ENCODE results near the gene CD82. TPM values are rescaled to one million over a fixed set of nuclear protein-coding genes. Genes with fewer than 3 reads are reported as not detected.
"Not testable (repeated sequence)": the region's sequence is repeated elsewhere in the genome, so short reads cannot be mapped to it uniquely, and the experiment has no call there.

CD82 gene
- total and polyA plus RNA-seq, 3 donors from 2014 or later, result 5.0 to 13.7 (median 13.0) TPM

DNA sequence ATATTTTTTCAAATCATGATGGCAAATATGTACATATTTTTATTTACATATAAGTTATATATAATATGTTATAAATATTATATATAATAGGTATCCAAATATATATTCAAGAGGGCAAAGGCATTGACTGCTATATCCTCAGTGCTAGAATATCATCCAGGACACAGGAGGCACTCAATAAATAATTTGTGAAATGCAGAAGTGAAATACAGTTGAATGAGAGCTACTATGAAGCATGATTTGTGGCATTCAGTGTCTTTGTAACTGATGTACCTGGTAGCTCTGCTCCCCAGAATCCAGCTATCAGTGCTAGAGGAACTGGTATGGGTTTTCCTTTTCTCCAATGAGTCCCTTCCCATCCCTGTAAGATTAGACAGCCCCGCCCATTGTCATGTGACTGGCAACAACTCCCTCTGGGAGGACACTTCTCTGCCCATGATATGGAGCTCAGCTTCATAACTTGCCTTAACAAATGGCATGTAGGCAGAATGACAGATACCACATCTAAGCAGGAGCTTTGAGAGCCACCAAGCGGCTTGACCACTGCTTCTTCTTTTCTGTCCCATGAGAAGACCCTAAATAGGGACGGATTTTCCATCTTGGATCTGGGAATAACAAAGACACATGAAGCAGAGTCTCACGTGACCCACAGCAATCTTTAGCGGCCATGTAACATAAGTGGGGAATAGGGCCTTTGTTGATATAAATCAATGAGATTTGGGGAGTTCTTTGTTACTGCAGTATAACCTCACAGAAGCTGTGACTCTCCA, 10.2 kb upstream of the CD82 start:
- H3K27me3 ChIP-seq, result no peaks in the 10 kb centered on the region
- no peaks in the 10 kb centered on the region for H3K36me3 ChIP-seq (ENCODE audit: low read depth, missing control alignments)
- H3K27ac ChIP-seq, result no peak overlapping the region
- DNase-seq, result no peak
- WGBS, 2 donors, result 86 to 99% methylated on average over 5 of the region's 5 CpGs
- intact Hi-C loops (cut with DNase I; ENCODE audit: low total_unique reads), result loop anchor here (5.0 kb wide), 2 partner anchors 62 to 357 kb away; no protein-coding TSS in a partner anchor
- H3K9me3 ChIP-seq, result no peaks in the 10 kb centered on the region
- TF ChIP-seq, protein P1, sequence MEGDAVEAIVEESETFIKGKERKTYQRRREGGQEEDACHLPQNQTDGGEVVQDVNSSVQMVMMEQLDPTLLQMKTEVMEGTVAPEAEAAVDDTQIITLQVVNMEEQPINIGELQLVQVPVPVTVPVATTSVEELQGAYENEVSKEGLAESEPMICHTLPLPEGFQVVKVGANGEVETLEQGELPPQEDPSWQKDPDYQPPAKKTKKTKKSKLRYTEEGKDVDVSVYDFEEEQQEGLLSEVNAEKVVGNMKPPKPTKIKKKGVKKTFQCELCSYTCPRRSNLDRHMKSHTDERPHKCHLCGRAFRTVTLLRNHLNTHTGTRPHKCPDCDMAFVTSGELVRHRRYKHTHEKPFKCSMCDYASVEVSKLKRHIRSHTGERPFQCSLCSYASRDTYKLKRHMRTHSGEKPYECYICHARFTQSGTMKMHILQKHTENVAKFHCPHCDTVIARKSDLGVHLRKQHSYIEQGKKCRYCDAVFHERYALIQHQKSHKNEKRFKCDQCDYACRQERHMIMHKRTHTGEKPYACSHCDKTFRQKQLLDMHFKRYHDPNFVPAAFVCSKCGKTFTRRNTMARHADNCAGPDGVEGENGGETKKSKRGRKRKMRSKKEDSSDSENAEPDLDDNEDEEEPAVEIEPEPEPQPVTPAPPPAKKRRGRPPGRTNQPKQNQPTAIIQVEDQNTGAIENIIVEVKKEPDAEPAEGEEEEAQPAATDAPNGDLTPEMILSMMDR (IDR thresholded peaks at IDR 0.05), result no peak
- no peak for TF ChIP-seq POLR2A (IDR thresholded peaks at IDR 0.05)
- H3K4me1 ChIP-seq, result peaks cover 6% of the 10 kb centered on the region
- H3K4me3 ChIP-seq, result no peak overlapping the region

DNA sequence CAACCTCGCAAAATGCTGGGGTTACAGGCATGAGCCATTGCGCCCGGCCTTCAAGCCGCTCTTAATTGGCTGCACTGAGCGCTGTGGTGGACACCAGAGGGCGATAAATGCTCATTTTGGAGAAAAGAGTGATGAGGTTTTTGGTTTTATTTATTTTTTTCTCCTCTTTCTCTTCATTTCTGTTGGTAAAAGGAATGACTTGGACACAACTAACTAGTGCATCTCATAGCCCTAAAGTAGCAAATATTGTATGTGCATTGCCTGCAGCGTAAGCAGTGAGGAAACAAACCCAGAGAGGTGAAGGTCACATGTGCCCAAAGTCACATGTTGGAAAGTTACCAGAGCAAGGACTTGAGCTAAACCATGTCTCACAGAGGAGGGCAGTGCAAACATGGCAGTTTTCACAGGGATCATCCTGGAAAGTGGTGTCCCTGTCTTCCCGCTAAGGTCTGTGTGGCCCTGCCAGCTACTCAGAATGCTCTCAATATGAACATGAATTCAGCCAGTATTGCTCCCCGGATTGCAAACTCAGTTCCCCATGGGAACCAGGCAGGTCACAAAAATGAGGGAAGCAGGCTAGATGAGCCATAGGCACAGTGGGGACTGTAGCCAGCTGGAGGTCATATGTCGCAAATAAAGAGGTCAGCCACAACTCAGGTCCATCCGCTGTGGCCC, 8.6 kb upstream of the CD82 start:
- Histone ChIP-seq H3K4me1 (peaks cover 6% of the 10 kb centered on the region), H3K9me3 (no peaks in the 10 kb centered on the region), H3K4me3 (no peak overlapping the region), H3K27me3 (no peaks in the 10 kb centered on the region), H3K36me3 (ENCODE audit: low read depth, missing control alignments) (no peaks in the 10 kb centered on the region), H3K27ac (no peak overlapping the region)
- DNase-seq, result peak; percentile 77
- no peak for TF ChIP-seq POLR2A (IDR thresholded peaks at IDR 0.05)
- TF ChIP-seq, protein P1 (IDR thresholded peaks at IDR 0.05), result peak; percentile 71 to 81 (median 76)
- intact Hi-C loops (cut with DNase I; ENCODE audit: low total_unique reads), result loop anchor here (5.0 kb wide), 2 partner anchors 60 to 355 kb away; no protein-coding TSS in a partner anchor
- 46 to 59% methylated on average over 10 to 11 of the region's 11 CpGs for WGBS, 2 donors

DNA sequence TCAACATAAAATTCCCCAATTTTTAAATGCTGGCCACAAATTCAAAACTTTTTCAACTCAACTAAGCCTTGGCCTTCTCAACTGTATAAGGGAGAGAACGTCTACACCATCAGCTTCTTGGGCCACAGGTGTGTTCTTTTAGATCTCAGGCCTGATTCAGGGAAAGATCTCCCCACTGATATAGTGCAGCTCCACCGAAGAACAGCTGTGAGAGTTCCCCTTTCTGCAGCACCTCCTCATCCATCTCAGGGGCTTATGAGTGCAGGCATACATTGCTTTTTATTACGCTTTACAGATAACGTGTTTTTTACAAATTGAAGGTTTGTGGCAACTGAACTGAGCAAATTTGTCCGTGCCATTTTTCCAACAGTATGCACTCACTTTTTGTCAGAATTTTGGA, 8.0 kb upstream of the CD82 start:
- Histone ChIP-seq H3K4me1 (peaks cover 6% of the 10 kb centered on the region), H3K9me3 (no peaks in the 10 kb centered on the region), H3K36me3 (ENCODE audit: low read depth, missing control alignments) (no peaks in the 10 kb centered on the region), H3K4me3 (no peak overlapping the region), H3K27me3 (no peaks in the 10 kb centered on the region), H3K27ac (no peak overlapping the region)
- no peak for DNase-seq
- TF ChIP-seq POLR2A (IDR thresholded peaks at IDR 0.05), result no peak
- TF ChIP-seq, protein P1 (IDR thresholded peaks at IDR 0.05), result no peak
- intact Hi-C loops (cut with DNase I; ENCODE audit: low total_unique reads), result loop anchor here (5.0 kb wide), 2 partner anchors 60 to 355 kb away; no protein-coding TSS in a partner anchor
- 83 to 91% methylated on average over 5 of the region's 5 CpGs for WGBS, 2 donors

- 75 to 76% methylated on average over 9 of the region's 9 CpGs for WGBS, 2 donors
- intact Hi-C loops (cut with DNase I; ENCODE audit: low total_unique reads), result loop anchor here (5.0 kb wide), 2 partner anchors 58 to 353 kb away; no protein-coding TSS in a partner anchor
- DNase-seq, result no peak
- peaks cover 14% of the 10 kb centered on the region for H3K4me1 ChIP-seq
- no peak overlapping the region for H3K4me3 ChIP-seq
- no peaks in the 10 kb centered on the region for H3K36me3 ChIP-seq (ENCODE audit: low read depth, missing control alignments)
- TF ChIP-seq POLR2A (IDR thresholded peaks at IDR 0.05), result no peak
- TF ChIP-seq, protein P1 (IDR thresholded peaks at IDR 0.05), result no peak
- H3K27me3 ChIP-seq, result no peaks in the 10 kb centered on the region
- H3K27ac ChIP-seq, result no peak overlapping the region
- H3K9me3 ChIP-seq, result no peaks in the 10 kb centered on the region
Observed at GRCh38 chr11:44559207-44559939, 6.1 kb upstream of the CD82 start.

DNA sequence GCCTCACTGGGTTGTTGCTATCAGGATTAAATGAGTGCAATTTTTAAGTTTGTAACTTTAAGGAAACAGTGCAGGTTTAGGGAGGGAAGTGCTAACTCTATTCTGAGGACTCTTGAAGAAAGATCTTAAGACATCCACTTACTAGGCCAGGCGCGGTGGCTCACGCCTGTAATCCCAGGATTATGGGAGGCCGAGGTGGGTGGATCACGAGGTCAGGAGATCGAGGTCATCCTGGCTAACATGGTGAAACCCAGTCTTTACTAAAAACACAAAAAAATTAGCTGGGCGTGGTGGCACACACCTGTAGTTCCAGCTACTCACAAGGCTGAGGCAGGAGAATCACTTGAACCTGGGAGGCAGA, 5.5 kb upstream of the CD82 start:
- 90 to 97% methylated on average over 7 of the region's 7 CpGs for WGBS, 2 donors
- intact Hi-C loops (cut with DNase I; ENCODE audit: low total_unique reads), result loop anchor here (5.0 kb wide), 2 partner anchors 57 to 352 kb away; no protein-coding TSS in a partner anchor
- DNase-seq, result not testable (repeated sequence)

More for the DNA sequence above, 5.5 kb upstream of the CD82 start:
- H3K27me3 ChIP-seq; H3K27ac ChIP-seq; H3K9me3 ChIP-seq; H3K4me3 ChIP-seq; H3K36me3 ChIP-seq (ENCODE audit: low read depth, missing control alignments): not testable (repeated sequence)
- peaks cover 18% of the 10 kb centered on the region for H3K4me1 ChIP-seq
